PC-9 (cell line): ENCODE data around the gene SEBOX.

Experiments used
- EZH2 ChIP-seq: fragments of 200-600 bp; sonication (generic); IDR thresholded peaks from 2 replicates; pipeline ENCODE4 v1.8.0; 2017; ENCODE audit warnings: antibody characterized with exemption, low read depth
- TF ChIP-seq, protein P1 (sequence below): fragments of 200-600 bp; sonication (generic); conservative IDR thresholded peaks from 2 replicates; pipeline ENCODE4 v1.6.1; 2017; ENCODE audit warnings: mixed run types, antibody characterized with exemption, mild to moderate bottlenecking, moderate library complexity

DNA sequence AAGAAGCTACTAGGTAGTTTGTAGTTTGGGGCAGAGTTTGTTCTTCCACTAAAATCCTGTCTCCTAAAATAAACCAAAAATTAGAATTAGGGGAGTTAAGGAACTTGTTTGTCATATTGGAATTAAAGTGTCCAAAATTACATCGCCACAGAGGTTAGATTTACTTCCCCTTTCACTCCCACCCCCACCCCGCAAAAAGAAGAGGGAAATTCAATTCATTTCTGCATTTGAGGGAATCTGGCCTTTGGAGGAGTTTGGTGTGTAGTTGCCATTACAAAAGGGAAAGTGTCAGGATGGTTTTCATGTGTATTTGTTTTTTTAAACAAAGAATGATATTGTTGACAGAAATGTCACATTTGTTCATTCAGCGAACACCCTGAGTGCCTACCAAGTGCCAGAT is 40.2 kb downstream of the SEBOX start:
- TF ChIP-seq, protein P1, sequence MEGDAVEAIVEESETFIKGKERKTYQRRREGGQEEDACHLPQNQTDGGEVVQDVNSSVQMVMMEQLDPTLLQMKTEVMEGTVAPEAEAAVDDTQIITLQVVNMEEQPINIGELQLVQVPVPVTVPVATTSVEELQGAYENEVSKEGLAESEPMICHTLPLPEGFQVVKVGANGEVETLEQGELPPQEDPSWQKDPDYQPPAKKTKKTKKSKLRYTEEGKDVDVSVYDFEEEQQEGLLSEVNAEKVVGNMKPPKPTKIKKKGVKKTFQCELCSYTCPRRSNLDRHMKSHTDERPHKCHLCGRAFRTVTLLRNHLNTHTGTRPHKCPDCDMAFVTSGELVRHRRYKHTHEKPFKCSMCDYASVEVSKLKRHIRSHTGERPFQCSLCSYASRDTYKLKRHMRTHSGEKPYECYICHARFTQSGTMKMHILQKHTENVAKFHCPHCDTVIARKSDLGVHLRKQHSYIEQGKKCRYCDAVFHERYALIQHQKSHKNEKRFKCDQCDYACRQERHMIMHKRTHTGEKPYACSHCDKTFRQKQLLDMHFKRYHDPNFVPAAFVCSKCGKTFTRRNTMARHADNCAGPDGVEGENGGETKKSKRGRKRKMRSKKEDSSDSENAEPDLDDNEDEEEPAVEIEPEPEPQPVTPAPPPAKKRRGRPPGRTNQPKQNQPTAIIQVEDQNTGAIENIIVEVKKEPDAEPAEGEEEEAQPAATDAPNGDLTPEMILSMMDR = no peak
- no peak for TF ChIP-seq EZH2
